Activated CD8-positive, alpha-beta memory T cell treated with anti-CD3 and anti-CD28 coated beads, Interleukin-2, amount 50 U/mL, for 24 hours (primary cell): ENCODE measurements around the gene NPHS2.
"Not testable (repeated sequence)": the region's sequence is repeated elsewhere in the genome, so short reads cannot be mapped to it uniquely, and the experiment has no call there.

ENCODE experiments used
- DNase-seq: peaks from one replicate; pipeline ENCODE4 v3.0.0-alpha.2; 2020; ENCODE audit errors: extremely low read depth

NPHS2 gene

DNA sequence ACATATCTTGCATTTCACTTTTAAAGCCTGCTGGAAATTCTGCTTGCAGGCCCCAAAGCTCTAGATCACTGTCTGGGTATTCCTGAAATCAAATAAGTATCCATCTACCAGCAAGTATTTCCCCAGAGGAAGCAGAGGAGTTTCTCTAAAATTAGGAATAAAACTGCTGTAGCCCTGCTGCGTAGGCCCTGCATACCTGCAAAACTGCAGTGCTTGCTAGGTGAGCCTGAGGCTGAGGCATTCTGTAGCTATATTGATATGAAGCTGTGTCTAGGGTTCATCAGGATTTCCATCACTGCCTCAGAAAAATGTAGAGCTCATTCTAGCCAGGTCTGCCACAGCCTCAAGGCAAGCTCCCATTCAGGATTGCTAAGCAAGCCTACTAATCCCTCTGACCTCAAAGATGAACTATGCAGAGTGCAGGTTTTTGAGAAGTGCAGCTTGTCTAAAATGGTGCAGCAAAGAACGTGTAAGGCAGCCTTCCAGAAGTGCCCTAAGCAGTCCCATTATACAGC, 28.7 kb downstream of the NPHS2 start:
- no peak for DNase-seq

DNA sequence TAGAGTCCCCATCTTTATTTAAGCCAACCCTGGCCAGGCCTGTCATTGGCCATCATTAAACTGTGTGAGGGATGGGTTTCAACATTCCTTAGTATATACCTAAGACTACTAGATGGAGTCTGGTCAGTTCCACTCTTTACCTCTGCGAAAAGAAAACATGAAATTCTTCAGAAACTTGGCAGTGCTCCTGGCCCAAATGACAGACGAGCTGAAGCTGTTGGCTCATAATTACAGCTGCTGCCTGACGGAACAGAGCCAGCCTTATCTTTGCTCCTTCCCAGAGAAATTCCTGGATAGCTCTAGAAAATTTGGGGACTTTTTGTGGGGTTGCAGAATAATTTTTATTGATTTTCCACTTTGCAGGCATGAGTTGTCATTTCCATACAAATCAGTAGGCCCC, 30.4 kb downstream of the NPHS2 start:
- no peak for DNase-seq

DNA sequence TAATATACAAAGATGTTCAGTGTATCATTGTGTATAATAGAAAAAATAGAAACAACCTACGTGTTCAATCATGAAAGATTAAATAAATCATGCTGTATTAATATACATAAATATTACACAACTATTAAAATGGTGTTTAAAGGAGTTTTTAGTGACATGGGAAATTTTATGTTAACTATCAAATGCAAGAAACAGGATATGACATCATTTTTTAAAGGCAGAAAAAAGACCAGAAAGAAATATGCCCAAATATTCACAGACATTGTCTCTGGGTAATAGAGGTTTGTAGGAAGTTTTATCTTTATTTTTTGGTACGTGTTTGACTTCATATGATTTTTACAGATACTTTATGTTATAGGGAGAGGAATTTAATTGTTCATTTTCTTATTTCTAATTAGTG, 34.0 kb downstream of the NPHS2 start:
- no peak for DNase-seq

- no peak for DNase-seq
Measured at GRCh38 chr1:179530352-179530751, 45.4 kb downstream of the NPHS2 start.

GRCh38 chr1:179529482-179530195, 46.1 kb downstream of the NPHS2 start:
- DNase-seq: no peak

DNA sequence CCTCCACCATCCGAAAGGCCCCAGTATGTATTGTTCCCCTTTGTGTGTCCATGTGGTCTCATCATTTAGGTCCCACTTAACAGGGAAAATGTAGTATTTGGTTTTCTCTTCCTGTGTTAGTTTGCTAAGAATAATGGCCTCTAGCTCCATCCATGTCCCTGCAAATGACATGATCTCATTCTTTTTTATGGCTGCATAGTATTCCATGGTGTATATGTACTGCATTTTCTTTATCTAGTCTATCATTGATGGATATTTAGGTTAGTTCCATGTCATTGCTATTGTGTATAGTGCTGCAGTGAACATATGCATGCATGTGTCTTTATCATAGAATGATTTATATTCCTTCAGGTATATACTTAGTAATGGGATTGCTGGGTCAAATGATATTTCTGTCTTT, 57.2 kb downstream of the NPHS2 start:
- DNase-seq: not testable (repeated sequence)

- no peak for DNase-seq
Measured at GRCh38 chr1:179516976-179517705, 58.6 kb downstream of the NPHS2 start.

- no peak for DNase-seq
Measured at GRCh38 chr1:179510038-179510437, 65.7 kb downstream of the NPHS2 start.

DNA sequence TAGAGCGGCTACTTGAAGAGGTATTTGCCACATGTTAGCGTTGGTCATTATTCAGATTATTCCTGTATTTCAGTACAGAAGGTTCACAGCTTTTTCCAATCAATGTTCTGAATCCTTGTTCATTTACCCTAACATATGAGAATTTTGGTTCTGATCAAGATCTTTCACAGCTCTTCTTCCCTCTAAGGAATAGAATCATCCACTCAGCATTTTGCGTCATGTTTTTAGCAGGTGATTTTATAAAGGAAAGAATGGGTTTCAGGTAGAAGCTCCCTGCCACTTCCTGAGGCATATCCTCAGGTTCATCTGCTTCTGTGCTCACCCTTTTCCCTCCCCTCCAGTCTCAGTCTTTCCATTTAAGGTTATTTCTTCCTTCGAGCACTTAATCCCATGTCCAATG, 66.4 kb downstream of the NPHS2 start:
- no peak for DNase-seq

DNA sequence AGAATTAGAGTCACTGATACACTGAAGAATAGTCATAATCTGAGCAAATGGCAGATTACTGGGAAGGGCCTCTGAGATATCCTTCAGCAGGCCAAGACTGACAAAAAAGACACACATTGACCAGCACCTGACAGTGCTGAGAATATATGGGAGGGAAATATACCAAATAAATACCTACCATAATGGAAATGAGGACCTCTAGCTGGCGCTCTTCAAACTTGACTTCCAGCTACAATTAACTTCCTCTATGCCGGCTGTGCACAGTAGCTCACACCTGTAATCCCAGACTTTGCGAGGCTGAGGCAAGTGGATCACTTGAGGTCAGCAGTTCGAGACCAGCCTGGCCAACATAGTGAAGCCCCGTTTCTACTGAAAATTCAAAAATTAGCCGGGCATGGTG, 69.5 kb downstream of the NPHS2 start:
- no peak for DNase-seq
